DMS53 treated with DMSO at 0.1 percent for 48 hours (cell line): ENCODE results near the gene ZHX3.
"Not testable (repeated sequence)": the region's sequence is repeated elsewhere in the genome, so short reads cannot be mapped to it uniquely, and the experiment has no call there.

Source experiments
- DNase-seq: peaks from one replicate; lab custom pipeline; 2025; ENCODE audit not compliant: unreplicated experiment; lab: John Stamatoyannopoulos, UW

The ZHX3 gene

GRCh38 chr20:41137614-41138474 lies 179.7 kb downstream of the ZHX3 start:
- DNase-seq, result peak; percentile 37

GRCh38 chr20:41136680-41137613 lies 180.6 kb downstream of the ZHX3 start, which contains the start of gene PLCG1:
Gene PLCG1, plus strand, starts transcription at chr20:41137543. Its CDS starts 99 bp downstream, at chr20:41137642.
- peak; percentile 69 for DNase-seq

- DNase-seq, result no peak
Observed at GRCh38 chr20:41135888-41136679, 181.4 kb downstream of the ZHX3 start.

GRCh38 chr20:41135187-41135887 lies 182.2 kb downstream of the ZHX3 start:
- DNase-seq, result peak; percentile 13

GRCh38 chr20:41134362-41135186 lies 183.0 kb downstream of the ZHX3 start:
- DNase-seq, result no peak

- no peak for DNase-seq
Observed at GRCh38 chr20:41133709-41134361, 183.7 kb downstream of the ZHX3 start.

GRCh38 chr20:41132388-41132775 lies 185.1 kb downstream of the ZHX3 start:
- not testable (repeated sequence) for DNase-seq

GRCh38 chr20:41131594-41132387 lies 185.7 kb downstream of the ZHX3 start:
- no peak for DNase-seq
